ENCODE data around the gene SHD.
"Not testable (repeated sequence)": the region's sequence is repeated elsewhere in the genome, so short reads cannot be mapped to it uniquely, and the experiment has no call there.

The SHD gene

DNA sequence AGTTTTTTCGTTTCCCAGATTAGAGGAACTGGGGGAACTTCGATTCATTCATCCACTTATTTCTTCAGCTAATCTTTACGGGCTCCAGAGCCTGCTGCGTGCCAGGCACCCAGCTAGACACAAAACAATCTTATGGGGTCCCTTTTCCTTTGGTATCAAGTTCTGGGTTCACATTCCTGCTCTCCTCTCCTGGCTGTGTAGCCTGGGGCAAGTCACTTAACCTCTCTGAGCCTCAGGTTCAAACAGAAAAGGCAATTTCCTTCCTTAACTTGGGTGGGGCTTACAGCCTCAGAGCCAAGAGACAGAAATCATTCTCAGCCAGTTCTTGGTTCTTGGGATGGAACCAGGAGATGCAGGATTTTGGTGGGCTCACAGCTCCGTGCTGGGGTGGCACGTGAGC lies 5.9 kb downstream of the SHD start:
- TF ChIP-seq, protein P1, sequence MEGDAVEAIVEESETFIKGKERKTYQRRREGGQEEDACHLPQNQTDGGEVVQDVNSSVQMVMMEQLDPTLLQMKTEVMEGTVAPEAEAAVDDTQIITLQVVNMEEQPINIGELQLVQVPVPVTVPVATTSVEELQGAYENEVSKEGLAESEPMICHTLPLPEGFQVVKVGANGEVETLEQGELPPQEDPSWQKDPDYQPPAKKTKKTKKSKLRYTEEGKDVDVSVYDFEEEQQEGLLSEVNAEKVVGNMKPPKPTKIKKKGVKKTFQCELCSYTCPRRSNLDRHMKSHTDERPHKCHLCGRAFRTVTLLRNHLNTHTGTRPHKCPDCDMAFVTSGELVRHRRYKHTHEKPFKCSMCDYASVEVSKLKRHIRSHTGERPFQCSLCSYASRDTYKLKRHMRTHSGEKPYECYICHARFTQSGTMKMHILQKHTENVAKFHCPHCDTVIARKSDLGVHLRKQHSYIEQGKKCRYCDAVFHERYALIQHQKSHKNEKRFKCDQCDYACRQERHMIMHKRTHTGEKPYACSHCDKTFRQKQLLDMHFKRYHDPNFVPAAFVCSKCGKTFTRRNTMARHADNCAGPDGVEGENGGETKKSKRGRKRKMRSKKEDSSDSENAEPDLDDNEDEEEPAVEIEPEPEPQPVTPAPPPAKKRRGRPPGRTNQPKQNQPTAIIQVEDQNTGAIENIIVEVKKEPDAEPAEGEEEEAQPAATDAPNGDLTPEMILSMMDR (IDR thresholded peaks at IDR 0.05; ENCODE audit: low read length, missing control alignments): no peak
- H3K4me3 ChIP-seq (replicated peaks; ENCODE audit: low read depth, low read length): no peak overlapping the region
- no peak for DNase-seq (ENCODE audit: low read depth)

DNA sequence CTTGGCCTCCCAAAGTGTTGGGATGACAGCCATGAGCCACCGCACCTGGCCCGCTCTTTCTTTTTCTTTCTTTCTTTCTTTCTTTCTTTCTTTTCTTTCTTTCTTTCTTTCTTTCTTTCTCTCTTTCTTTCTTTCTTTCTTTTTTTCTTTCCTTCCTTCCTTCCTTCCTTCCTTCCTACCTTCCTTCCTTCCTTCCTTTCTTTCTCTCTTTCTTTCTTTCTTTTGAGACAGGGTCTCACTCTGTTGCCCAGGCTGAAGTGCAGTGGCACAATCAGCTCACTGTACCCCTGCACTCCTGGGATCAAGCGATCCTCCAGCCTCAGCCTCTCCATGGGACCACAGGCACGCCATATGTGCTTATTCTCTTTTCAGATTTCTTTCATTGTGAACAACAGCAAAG lies 7.1 kb downstream of the SHD start:
- DNase-seq (ENCODE audit: low read depth); H3K4me3 ChIP-seq (replicated peaks; ENCODE audit: low read depth, low read length): not testable (repeated sequence)

DNA sequence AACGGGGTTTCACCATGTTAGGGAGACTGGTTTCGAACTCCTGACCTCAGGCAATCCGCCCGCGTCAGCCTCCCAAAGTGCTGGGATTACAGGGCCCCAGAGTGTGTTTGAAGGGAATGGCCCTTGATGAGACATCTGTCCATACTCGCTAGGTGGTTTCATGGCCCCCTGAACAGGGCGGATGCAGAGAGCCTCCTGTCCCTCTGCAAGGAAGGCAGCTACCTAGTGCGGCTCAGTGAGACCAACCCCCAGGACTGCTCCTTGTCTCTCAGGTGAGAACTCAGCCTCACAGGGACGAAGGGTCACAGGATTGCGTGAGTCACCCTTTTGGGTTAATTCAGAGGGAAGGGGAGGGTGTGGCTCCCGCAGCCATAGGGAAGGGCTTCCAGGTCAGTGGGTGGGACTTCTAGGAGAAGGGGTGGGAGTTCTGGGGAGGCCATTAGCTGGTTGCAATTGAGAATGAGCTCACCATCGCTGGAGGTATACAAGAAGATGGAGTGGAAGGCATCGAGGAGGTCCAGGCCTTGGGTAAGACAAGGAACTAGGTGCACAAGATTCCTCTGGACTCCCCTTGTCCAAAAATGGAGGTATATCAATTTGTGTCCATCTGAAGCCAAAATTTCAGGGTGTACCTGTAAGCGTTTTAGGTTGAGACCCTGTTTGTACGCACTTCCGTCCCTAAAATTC lies 9.2 kb downstream of the SHD start:
- no peak overlapping the region for H3K4me3 ChIP-seq (replicated peaks; ENCODE audit: low read depth, low read length)
- TF ChIP-seq, protein P1 (IDR thresholded peaks at IDR 0.05; ENCODE audit: low read length, missing control alignments): no peak
- DNase-seq (ENCODE audit: low read depth): no peak

DNA sequence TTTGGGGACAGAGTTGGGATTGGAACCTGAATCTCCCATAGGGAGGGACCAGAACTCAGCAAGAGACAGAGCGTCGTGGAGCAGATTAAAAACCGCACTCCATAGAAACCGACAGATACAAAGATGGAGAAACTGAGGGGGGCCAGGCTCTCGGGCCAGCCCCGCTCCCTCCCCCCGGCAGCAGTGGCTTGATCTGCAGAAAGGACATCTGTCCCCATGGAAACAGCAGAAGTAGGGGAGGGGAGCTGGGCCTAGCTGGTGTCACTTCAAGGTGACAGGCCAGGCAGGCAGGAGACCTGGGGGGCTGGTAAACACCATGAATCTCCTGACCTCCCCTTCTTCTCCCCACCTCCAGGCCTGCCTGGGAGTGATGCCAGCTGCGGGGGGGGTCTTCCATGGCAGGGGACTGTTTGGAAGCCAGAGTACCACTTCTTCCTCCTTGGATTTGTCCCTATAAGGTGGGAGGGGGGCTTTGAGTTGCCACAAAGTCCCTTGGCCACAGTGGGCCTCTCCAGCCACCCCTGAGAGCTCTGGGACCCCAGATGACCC lies 12.2 kb downstream of the SHD start:
- TF ChIP-seq, protein P1 (IDR thresholded peaks at IDR 0.05; ENCODE audit: low read length, missing control alignments): no peak
- no peak for DNase-seq (ENCODE audit: low read depth)
- H3K4me3 ChIP-seq (replicated peaks; ENCODE audit: low read depth, low read length): no peak overlapping the region

DNA sequence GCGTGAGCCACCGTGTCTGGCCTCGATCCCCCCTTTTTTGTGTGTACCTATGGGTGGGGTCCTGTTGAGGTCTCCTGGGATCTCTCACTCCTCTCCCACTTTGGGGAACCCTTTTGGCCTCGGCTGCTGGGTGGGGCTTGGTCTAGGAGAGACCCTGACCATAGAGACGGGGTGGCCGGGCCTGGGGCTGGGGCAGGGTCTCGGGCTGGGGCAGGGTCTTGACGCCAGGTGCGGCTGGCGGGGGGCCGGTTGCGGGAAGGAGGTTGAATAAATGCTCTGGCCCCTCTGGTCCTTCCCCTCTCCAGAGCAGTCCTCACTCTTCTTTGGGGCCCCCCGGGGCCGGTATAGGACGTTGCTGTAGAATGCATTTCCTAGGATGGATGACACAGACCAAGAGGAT lies 13.4 kb downstream of the SHD start:
- no peak for DNase-seq (ENCODE audit: low read depth)
- no peak overlapping the region for H3K4me3 ChIP-seq (replicated peaks; ENCODE audit: low read depth, low read length)
- TF ChIP-seq, protein P1 (IDR thresholded peaks at IDR 0.05; ENCODE audit: low read length, missing control alignments): no peak

DNA sequence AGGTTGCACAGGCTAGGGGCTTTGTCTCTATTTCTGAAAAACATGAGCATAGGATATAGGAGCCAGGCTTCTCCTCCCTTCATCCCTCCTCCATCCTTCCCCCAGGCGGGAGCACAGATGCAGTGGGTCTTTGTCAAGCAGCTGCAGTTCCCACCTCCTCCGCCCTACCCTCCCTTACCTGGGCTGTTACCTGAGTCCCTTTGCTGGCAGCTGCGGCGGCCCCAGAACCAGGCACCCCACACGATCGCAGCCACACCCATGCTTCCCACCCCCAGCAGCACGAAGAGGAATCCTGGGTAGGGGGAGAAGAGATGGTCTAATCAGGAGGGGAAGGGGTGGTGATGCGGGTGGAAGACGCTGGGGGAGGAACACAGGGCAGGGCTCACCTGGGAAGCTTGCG lies 15.3 kb downstream of the SHD start:
- no peak for DNase-seq (ENCODE audit: low read depth)
- TF ChIP-seq, protein P1 (IDR thresholded peaks at IDR 0.05; ENCODE audit: low read length, missing control alignments): no peak
- H3K4me3 ChIP-seq (replicated peaks; ENCODE audit: low read depth, low read length): no peak overlapping the region

DNA sequence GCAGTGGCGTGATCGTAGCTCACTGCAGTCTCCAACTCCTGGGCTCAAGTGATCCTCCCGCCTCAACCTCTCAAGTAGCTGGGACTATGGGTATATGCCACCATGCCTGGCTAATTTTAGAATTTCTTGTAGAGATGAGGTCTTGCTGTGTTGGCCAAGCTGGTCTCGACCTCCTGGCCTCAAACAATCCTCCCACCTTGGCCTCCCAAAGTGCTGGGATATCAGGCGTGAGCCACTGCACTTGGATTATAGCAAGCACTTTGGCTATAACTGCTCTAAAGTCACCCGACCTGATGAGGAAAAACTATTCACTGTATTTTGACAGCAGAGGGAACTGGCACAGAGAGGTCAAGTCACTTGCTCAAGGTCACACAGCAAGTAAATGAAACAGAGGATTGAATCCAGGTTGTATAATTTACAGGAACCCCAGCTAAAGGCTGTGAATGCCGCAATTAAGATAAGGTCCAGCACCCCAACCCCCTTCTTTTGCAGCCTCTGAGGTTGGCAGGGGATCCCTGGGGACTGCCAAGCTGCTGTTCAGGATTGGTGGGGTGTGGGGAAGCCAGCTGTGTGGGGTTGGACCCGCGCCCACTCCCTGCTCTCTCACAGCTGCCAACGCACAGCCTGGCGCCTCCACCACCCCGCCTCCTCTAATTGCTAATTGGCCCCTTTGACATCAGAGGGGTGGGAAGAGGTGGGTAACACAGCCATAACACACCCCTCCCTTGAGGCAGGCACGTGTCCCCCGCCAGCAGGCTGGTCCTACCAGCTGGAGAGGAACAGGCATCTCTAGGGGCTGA lies 17.1 kb downstream of the SHD start:
- no peak overlapping the region for H3K4me3 ChIP-seq (replicated peaks; ENCODE audit: low read depth, low read length)
- no peak for DNase-seq (ENCODE audit: low read depth)
- TF ChIP-seq, protein P1 (IDR thresholded peaks at IDR 0.05; ENCODE audit: low read length, missing control alignments): no peak

All from fibroblast of pulmonary artery (primary cell).